ENCODE results near the gene MYO7B.

Gene MYO7B

GRCh38 chr2:127628767-127629614, 93.5 kb downstream of the MYO7B start:
- DNase-seq: no peak

DNA sequence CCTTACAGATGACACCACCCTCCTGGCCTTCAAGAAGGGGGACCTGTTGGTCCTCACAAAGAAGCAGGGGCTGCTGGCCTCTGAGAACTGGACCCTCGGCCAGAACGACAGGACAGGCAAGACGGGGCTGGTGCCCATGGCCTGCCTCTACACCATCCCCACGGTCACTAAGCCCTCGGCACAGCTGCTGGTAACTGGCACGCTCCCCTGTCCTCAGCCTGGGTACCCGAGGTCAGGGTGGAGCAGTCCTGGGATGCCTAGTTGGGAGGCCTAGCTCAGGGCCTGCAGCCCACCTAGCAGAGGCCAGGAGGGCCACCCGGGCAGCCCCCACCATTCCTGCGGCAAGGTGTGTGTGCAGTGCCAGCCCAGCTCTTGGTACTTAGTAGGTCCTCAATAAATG, 94.2 kb downstream of the MYO7B start:
- no peak for DNase-seq

- DNase-seq: no peak
Measured at GRCh38 chr2:127630096-127630863, 94.8 kb downstream of the MYO7B start.

DNA sequence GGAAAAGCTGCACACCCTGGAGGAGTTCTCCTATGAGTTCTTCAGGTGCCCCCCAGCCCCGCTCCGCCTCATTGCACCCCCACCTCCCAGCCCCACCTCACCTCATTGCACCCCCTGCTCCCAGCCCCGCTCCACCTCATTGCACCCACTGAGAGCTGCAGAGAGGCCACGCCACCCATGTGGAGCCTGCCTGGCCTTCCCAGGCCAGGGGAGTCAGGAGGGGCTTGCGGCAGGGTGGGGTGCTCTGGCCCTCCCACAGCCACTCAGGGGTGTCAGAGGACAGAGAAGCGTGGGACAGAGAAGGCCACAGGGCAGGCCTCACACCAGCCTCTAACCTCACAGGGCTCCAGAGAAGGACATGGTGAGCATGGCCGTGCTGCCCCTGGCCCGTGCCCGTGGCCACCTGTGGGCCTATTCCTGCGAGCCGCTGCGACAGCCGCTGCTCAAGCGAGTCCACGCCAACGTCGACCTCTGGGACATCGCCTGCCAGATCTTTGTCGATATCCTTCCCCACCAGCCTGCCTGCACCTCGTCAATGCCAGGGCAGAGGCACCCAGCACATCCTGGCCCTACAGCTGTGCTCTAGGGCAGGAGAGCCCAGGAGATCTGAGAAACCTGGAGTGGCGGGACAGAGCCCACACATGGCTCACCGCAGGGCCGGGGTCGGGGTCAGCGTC, 95.5 kb downstream of the MYO7B start:
- no peak for DNase-seq

- no peak for DNase-seq
Measured at GRCh38 chr2:127631541-127631996, 96.1 kb downstream of the MYO7B start.

- DNase-seq: no peak
Measured at GRCh38 chr2:127631997-127632581, 96.6 kb downstream of the MYO7B start.

DNA sequence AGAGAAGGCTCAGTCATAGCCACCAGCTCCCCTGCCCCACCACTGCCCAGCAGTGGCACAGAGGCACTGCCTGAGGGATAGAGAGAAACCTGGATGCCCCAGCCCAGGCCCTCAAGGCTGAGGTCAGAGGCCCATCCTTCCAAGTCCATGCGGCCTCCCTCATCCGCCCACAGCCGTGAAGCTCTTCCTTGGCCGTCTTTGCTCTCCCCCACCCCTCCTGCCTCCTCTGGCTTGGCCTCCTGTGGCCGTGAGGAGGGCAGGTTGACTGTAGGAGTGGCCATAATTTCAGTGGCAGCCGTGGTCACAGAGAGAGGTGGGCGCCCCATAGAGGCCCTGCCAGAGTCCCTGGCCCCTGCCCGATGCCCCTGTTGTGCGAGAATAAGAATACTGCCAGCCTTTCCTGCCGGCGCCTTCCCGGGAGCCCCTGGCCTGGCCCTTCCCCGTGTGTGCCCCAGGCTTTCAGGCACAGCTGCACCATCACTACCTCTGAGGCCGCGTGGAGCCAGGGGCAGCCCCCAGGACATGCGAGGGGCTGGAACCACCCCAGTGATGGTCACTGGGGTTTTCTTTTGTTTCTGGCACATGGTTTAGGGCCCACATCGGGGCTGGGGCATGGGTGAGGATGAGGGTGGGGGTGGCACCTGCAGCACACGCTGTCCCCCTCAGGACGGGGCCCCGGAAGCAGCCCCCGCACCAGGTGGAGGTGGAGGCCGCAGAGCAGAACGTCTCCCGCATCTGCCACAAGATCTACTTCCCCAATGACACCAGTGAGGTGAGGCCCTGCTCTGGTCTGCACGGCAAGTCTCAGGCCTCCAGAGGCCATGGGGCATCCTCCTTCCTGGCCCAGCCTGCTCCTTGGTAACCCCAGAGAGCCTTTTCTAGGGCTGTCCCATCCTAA, 97.4 kb downstream of the MYO7B start:
- no peak for DNase-seq

DNA sequence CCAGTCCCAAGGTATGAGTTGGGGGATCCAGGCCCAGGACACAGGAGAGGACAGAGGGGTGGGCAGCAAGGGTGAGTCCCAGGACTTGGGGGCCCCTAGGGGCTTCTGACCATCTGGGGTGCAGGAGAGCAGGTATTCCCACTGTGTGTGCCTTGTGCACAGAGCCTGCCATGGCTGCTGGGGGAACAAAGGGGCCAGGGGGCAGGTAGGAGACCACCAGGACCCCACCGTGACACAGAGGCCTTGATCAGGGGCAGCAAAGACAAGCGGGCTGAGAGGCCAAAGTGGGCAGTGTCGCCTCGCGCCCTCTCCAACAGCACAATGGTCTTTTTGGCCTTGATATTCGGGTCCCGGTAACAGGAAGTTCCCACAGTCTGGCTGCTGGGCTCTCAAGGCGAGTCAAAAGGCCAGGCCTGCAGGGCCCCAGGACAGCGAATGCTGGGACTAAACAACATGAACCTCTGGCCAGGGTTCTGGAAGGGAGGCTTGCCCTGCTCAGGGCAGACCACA, 98.1 kb downstream of the MYO7B start:
- no peak for DNase-seq

DNA sequence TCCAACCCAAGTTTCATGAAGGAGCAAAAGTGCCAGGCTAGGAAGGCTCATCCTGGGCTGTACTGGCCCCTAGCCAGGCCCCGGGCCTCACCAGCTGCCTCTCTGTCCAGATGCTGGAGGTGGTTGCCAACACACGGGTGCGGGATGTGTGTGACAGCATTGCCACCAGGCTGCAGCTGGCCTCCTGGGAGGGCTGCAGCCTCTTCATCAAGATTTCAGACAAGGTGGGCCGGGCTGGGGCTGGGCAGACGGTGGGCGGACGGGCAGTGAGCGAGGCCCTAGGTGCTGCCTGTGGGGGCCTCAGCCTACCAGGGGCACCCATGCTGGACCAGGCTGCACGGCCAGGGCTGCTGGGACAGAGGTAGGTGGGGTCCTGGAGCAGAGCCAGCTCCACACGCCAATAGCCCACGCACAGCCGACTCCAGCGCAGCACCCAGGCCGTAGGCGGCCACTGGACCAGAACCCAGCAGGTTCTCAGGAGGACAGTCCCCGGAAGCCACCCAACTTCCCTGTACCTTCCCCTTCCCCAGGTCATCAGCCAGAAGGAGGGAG, 98.7 kb downstream of the MYO7B start:
- DNase-seq: no peak

DNA sequence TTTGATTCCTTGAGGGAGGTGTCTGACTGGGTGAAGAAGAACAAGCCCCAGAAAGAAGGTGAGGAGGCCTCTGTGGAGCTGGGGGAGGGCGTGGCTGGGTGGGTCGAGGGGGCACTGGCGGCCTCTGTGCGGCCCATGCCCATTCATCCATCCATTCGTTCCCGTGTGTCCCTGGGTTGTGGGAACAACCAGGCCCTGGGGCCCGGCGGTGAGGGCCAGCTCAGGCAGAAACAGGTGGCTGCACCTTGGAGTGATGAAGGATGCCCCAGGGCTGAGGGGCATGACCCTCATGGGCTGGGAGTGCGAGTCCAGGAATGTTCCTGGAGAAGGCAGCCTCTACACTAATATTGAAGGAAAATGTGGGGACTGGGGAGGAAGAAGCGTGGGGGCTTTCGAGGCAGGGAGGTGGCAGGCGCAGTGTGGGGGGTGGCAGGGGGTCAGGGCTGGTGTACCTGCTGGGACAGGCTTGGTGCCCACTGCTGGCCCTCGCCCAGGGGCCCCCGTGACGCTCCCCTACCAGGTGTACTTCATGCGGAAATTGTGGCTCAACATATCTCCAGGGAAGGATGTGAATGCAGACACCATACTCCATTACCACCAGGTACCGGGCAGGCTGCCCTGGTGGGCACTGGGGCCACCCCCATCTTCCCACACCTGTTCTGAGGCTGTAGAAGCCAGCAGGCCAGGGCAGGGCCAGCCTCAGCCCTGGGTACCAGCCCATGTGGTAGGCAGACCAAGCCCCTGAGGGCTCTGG, 99.3 kb downstream of the MYO7B start:
- no peak for DNase-seq

GRCh38 chr2:127635380-127636237, 100.1 kb downstream of the MYO7B start:
- DNase-seq: no peak

- DNase-seq: no peak
Measured at GRCh38 chr2:127636248-127637235, 101.1 kb downstream of the MYO7B start.

DNA sequence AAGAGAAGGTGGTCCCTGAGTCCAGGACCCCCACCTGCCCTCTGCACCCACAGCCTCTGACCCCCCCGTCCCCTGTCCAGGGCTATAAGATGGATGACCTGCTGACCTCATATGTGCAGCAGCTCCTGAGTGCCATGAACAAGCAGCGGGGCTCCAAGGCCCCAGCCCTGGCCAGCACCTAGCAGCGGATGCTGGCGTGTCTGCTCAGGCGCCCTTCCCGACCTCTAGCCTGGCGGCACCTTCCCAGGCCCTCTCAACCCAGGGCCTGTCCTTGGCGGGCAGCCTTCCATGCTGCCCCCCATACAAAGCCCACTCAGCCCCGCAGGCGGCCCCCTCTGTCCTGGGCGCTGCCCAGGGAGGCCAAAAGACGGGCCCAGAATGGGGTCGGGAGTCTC, 101.8 kb downstream of the MYO7B start:
- no peak for DNase-seq

- no peak for DNase-seq
Measured at GRCh38 chr2:127637725-127638252, 102.3 kb downstream of the MYO7B start.

GRCh38 chr2:127638361-127639110, 103.1 kb downstream of the MYO7B start:
- DNase-seq: no peak

- no peak for DNase-seq
Measured at GRCh38 chr2:127639111-127639474, 103.6 kb downstream of the MYO7B start.
